UCSD-AML1 (cell line): Measurements from ENCODE around the gene RNF26.

ENCODE experiments used
- DNase-seq: peaks from one replicate; lab custom pipeline; 2025; ENCODE audit not compliant: unreplicated experiment; lab: John Stamatoyannopoulos, UW

Gene RNF26

DNA sequence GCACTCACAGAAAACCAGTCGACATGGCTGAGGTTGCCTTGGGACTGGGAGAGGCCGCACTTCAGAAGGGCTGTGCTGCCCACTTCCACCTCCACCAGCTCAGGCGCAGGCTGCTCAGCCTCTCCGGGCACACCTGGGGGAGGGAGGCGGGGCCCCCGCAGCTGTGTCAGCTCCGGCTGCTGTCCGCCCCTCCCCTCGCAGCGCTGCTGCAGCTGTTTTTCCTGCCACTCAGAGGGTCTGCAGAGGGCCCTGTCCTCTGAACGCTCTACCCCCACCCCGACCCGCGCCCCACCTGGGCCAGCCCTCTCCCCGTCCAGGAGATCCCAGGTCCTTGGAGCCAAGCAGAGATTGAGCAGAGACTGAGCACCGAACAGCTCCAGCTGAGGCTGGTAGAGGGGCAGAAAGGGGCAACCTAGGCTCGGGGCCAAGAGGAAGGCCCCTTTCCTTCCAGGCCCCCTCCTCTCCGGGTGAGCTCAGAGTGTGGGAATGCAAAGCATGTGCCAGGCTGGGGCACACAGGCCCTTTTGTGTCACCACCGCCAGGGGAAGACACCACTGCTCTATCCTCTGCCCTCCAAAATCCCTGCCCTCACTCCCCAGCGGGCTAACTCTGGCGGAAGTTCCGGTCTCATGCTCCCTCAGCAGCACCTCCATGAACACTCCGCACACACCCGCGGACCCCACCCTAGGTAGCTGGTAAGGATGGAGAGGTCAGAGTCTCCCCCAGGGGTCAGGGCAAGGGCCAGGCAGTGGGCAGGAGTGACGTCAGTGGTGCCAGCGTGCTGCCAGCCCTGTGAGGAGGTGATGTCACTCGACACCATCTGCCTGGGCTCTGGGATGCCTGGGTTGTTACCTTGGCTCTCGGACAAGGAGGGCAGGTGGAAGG is 19.0 kb upstream of the RNF26 start:
- no peak for DNase-seq

DNA sequence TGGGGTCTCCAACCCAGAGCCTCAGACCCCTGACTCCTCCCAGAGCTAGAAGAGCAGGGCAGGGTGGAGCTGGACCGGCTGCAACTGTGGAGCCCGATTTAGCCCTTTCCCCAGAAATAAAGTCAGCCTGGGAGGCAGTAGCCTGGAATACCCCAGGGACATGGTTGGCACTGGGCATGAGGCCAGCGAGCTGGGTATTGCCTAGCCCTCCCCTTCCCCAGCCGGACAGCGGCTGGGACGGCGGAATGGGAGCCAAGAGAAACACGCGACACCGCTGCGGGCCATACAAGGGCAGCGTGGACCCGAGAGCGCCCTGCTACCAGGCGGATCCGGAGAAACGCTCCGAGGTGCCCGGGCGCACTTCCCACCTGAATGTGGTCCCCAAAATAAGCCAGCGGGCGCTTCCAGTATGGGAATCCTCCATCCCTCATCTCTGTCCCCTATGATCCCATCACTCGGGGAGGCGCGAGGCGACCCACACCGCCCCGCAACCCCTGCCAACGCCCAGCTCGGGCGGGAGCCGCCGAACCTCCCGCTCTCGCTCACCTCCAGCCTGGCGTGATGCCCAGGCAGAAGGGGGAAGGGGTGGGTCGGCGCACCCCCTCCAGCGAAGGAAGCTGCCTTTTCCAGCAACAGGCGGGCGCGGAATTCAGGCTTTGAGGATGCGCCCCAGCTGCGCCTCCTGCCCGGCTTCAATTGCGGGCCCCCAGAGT is 18.2 kb upstream of the RNF26 start:
- DNase-seq, result no peak

DNA sequence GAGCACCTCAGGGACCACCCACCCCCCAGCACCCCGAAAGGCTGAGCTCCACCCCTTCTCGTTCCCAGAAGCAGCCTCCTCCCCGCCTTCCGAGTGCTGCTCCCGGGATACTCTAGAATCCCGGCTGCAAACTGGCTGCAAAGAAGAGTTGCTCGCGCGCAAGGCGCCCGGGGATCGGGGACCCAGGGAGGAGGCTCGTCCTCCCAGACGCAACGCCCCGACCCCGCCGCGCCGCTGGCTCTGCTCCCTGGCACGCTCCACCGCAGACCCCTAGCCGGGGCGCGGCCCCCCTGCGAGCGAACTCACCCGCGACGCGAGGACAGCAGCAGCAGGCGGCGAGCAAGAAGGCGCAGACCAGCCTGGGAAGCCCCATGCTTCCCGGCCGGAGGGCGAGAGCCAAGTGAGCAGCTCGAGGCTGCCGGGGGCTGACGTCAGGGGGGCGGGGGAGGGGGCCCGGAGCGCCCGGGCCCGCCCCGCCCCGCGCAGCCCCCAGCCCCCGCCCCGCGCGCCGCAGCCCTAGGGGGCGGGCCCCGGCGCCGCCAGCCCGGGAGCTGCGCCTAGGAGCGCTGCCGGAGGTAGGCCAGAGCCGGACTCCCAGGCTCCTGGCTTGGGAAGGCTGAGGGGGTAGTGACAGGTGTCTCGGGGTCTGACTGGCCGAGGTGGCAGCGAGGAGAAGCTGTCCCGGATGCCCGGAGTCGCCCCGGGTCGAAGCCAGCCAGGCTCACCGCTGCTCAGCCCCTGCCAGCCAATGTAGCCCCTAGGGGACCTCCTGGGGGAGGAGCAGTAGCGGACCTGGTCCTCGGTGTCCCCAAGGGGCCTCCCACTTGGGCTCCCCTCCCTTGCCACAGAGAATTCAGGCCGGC is 17.4 kb upstream of the RNF26 start, which contains the start of gene MCAM:
Gene MCAM (minus strand): TSS at position 402 of the 863 bp plus-strand sequence. CDS start 29 bp downstream, at position 373.
- DNase-seq, result no peak

DNA sequence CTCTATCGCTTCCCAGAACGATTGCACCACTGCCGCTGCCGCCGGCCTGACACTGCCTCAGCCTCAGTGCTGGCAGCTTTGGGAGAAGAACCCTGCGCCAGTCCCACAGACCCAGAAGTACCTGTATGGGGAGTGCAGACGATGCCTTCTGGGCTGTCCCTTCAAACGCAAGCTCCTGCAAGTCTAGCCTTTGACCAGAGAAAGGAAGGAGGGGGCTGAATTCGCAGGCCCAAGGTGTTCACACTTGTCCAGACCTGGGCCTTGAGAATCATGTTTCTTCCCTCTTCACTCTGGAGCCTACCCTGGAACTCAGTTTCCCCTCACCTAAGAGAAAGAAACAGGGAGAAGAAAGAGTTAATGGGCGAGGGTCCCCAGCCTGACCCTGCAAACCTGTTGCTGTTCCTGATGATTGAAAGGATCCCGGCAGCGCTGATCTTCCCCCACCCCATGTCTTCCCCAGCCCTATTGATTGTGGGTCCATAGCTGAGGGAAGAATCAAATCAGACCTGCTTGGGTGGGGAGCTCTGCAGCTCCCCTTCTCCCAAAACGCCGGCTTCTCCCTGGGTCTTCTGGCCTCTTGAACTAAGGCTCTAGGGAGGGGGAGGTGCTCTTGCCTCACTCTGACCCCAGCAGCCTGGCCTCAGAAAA is 16.6 kb upstream of the RNF26 start:
- DNase-seq, result no peak

DNA sequence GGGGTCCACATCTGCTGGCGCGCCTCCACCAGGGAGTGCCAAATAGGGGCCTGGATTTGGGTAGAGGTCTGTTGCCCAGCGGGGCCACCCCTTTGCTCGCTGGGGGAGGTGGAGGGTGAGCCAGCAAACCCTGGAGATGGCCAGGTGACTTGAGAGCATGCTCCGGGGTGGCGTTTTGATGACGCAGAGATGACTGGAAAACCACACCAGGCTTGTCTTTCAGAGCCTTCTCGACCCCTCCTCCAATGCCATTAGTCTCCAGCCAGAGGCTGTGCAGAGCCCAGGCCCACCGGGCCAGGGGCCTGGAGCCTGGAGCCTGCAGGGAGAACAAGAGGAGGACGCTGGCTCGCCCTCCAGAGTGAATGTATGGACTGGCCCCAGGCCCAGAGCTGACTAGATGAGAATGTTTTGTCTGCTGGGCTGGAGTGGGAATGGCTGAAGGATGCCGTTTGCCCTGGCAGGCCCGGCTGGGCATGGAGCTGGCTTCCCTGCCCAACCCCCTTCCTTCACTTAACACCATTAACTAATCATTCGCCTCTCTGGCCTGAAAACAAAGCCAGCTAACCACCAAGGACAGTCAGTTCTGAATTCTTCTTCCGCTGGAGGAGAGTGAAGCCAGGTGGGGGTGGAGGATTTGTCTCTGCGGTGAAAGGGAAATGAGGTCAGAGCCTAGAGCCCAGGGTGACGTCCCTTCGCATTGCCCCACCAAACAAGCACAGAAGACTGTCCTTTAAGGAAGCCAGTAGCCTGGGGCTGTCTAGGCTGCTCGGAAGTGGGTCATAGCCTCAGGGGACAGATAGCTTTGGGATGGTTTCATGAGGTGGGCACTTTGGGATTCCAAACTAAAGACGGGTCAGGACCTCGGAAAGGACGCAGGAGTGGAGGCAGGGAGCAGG is 15.8 kb upstream of the RNF26 start:
- peak; percentile 65 for DNase-seq

DNA sequence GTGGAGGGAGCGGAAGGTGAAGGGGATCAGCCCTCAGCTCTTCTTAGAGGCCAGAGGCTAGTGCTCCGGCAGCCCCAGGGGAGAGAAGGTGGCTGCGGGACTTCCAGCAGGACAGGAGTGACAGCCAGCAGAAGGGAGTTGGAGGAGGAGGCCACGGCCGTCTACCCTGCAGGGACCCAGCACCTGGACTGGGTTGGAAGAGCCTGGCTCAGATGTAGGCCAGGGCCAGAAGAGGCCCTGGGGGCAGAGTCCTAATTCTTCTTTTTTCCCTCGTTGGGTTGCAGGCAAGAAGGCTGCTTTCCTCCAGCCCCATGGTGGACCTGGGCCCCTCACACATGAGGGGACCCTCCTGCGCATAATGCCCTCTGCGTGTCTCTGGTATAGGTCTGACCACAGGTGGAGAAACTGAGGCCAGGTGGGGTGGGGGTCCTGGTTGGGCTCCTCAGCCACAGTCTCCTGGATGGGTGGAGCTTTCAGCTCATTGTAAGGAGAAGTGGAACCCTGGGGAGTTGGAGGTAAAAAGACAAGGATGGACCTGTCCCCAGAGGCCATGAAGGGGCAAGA is 15.1 kb upstream of the RNF26 start:
- DNase-seq, result no peak

DNA sequence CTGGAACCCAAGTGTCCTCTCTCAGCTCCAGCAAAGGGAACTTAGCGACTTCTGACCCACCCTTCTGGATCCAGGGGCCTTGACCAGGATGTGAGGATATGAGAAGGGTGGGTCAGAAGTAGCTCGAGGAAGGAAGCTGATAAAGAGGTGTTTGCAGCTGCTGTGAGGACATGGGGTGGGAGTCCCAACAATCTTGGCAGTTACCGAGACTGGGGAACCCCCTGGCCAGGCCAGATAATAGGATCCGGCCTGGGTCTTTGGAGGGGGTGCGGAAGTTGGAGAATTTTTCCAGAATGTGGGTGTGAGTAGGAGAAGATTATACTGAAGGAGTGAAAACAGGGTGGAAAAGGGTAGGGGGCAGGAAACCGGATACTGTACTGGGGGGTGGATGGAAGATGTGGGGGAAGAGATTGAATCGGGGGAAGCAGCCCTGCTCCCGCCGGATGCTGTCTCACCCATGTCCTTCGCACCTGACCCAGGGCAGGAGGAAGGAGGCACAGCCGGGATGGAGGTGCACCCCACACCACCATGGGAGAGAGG is 14.6 kb upstream of the RNF26 start:
- DNase-seq, result no peak

DNA sequence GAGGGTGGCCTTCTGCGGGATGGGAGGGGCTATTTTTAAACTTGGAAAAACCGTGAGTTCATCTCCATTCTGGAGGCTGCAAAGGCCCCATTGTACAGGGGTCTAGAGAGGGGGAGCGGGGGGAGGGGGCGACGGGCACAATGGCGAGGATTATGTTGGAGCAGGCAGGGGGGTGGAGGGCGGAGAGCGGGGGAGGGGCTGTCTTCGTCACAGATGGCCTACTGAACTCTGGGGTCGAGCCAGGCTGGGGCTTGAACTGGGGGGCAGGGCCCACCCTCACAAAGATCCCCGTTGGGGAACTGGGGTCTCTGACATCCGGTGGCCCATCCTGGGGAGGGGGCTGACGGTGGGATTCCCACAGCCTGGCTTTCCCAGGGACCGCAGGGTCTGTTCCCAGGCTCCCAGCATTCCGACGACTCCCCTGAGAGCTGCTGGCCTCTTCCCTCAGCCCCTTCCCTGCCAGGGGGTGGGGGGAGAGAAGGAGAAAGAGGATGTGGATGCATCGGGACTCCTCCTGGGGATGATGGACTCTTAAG is 14.0 kb upstream of the RNF26 start:
- no peak for DNase-seq

DNA sequence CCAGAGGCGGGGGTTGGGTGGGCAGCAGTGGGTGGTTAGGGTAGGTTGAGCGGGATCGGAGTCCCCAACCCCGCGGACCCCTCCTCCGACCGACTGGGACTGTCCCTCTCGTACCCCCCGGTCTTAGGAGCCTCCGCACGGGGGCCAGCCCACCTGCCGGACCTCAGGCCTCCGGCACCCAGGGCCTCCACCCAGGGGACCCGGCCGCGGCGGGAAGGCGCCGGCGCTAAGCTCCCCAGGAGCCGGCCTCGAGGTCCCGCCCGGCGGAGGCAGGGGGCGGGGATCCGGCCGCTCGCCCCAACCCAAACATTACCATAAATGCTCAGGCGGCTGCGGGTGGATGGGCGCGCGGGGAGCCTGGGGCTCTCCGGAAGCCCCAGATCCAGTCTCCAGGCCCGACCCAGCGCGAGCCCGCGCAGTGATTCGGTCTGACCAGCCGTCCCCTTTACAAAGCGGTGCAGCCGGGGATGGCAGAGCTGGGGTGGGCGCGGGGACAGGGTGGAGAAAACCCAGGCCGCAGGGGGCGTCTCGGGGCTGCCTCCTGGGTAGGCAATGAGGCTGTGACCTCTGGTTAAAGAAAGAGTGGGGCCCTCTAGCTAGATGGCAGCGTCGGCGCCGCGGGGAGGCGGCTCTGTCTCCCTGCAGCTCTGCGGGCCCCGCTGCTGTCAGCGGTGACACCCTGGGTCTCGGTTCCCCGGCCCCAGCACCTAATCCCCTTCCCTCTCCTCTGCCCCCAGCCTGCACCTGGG is 13.4 kb upstream of the RNF26 start:
- DNase-seq, result no peak

DNA sequence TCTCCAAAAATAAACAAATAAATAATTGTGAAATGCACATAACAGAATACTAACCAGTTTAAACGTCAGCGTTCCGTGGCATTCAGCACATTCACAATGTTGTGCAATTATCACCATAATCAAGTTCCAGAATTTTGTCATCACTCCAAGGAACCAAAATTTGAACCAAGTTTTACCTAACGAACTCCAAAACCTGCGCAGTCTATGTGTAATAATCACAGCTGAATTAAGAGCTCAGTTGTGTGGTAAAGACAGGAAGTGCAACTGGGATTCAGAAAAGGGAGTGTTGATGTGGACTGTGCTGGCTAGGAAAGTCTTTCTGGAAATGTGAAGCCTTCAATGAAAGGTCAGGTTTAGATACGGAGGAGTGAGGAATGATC is 12.0 kb upstream of the RNF26 start:
- DNase-seq, result no peak

DNA sequence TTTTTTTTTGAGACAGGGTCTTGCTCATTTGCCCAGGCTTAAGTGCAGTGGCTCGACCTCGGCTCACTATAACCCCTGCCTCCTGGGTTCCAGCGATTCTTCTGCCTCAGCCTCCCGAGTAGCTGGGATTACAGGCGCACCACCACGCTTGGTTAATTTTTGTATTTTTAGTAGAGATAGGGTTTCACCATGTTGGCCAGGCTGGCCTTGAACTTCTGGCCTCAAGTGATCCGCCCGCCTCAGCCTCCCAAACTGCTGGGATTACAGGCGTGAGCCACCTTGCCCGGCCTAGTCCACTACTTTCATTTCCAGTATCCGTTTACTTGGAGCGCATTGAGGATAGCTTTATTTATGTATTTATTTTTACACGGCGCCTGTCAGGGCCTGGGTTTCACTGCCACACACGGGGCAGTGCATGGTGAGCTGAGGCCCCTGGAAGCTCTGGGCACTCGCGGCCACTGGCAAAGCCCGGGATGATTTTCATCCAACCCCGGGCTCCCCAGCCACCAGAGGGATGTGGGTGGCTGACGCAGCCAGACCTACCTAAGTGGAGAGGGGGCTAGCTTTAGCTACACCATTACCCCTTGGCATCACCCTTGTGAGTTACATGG is 11.3 kb upstream of the RNF26 start:
- no peak for DNase-seq

DNA sequence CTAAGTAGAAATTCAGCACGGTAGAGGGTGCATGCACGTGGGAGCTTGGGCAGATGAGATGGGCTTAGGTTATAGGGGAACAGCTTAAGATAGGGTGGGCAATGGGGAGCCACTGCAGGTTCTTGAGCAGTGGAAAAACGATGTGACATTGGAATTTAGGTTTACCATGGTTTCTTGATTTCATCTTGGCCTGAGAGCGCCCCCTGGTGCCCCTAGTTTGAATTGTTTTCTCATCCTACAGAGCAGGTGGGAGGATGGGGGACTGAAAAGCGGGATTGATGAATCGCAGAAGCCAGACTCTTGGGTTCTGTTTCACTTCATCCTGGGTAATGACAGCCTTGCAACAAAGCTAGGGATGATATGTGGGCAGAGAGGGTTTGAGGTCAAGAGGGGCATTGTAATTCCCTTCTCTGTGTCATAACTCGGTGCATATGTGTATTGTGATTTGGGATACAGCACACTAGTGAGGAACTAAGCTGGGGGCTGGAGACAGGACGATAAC is 10.7 kb upstream of the RNF26 start:
- DNase-seq, result peak; percentile 67

DNA sequence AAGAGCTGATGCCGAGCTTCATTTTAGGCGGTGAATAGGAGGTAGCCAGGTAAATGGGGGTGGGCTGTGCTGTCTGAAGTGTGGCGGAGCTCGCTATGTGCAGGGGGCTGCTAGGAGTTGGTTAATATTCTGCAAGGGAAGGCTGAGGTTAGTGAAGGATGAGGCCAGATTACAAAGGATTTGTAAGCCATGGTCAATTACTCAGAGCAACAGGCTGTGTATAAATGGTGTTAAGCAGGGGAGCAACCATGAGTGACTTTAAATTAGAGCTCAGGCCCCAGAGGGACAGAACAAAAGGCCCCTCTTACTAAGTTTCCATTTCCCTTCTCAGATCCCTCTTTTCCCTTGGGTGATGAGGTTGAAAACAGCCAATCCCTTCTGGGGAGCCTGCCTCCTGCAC is 10.1 kb upstream of the RNF26 start:
- DNase-seq, result no peak

DNA sequence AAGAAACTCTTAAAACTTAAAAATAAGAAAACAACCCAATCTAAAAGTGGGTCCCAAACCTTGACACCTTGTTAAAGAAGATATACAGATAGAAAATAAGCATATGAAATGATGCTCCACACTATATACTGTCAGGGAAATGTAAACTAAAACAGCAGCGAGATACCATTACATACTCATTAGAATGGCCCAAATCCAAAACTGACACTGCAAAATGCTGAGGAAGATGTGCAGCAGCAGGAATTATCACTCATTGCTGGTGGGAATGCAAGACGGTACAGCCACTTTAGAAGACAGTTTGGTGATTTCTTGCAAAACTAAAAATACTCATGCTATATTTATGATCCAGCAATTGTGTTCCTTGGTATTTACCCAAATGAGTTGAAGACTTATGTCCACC is 5.0 kb upstream of the RNF26 start:
- no peak for DNase-seq

DNA sequence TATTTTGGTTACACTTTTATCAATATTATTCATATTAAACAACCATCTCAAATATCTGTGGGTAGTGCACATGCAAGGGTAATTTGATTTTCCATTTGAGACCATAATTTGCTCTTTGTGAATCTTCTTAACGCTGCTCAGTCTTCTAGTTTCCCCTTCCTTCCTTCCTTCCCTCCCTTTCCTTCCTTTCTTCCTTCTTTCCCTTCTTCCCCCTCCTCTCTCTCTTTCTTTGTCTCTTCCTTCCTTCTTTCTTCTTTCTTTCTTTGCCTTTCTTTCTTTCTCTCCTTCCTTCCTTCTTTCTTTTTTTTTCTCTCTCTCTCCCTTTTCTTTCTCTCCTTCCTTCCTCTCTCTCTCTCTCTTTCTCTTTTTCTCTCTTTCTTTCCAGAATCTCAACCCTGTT is 4.1 kb upstream of the RNF26 start:
- DNase-seq, result no peak

DNA sequence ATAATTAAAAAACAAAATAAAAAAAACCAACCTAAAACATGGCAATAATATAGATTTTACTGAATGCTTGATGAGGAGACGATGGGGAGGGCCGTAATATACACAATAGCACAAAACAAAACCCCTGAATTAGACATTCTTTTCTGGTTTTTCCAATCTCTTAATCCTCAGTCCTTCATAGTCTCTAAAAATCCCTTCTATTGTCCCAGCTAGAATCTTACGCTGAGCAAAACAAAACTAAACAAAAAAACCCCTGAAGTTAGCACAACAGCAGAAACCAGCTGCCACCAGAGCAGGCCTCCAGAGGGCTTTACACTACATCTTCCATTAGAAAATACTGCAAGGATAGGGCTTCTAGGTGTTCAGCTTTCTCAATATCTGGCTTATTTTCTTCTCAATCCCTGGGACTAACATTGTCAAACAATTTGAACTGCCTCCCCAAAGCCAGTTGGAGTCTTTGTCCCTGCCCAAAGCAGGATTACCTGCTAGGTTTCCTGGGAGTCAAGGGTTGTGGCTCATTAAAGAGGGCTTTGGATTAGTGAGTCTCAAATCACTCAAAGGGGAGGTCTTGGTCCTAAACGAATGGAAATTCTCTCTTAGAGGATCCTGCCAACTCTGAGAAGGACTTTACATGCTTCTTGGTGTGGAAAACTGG is 2.1 kb upstream of the RNF26 start:
- DNase-seq, result no peak

DNA sequence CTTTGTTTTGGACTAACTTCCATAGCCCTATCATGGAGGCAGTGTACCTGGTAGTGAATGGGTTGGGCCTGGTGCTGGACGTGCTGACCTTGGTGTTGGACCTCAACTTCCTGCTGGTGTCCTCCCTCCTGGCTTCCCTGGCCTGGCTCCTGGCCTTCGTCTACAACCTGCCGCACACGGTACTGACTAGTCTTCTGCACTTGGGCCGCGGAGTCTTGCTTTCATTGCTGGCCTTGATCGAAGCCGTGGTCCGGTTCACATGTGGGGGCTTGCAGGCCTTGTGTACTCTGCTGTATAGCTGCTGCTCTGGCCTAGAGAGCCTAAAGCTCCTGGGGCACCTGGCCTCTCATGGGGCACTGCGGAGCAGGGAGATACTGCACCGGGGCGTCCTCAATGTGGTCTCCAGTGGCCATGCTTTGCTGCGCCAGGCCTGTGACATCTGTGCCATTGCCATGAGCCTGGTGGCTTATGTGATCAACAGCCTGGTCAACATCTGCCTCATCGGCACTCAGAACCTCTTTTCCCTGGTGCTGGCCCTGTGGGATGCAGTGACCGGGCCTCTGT is 846 bp downstream of the RNF26 start:
- DNase-seq, result no peak
